Caco-2 (cell line): ENCODE data around the gene BCAM. TPM values are rescaled to one million over a fixed set of nuclear protein-coding genes. Genes with fewer than 3 reads are reported as not detected.

Source experiments
- BruUV-seq: library from RNA; stranded (reverse); fragments of 400-500 nt; replicated peaks from 2 replicates; lab custom pipeline; 2021; lab: Mats Ljungman, UMichigan
- CTCF ChIA-PET: fragments of 300-600 bp; sonication (Branson Sonifier 250); formaldehyde crosslinking; loops from one replicate; lab custom pipeline; 2022; ENCODE audit warnings: antibody characterized with exemption; lab: Charles Lee
- POLR2A ChIA-PET: fragments of 300-600 bp; sonication (Branson Sonifier 250); formaldehyde crosslinking; loops from one replicate; lab custom pipeline; 2022; ENCODE audit warnings: antibody characterized with exemption; lab: Charles Lee
- DNase-seq, 2 experiments: peaks; one replicate each; pipeline versions ENCODE4 v3.0.0 to v3.0.0-alpha.2; 2020 to 2022
- H3K27me3 ChIP-seq: replicated peaks from 2 replicates; pipeline ENCODE4 v1.6.0; 2011; ENCODE audit warnings: low read length; ENCODE audit not compliant: control insufficient read depth, insufficient read depth
- H3K36me3 ChIP-seq: 2 replicates; pipeline ENCODE4 v1.5.1; 2011; ENCODE audit warnings: low read length; ENCODE audit not compliant: control insufficient read depth, insufficient read depth
- H3K4me1 ChIP-seq: fragments of 250-450 bp; sonication (Bioruptor Pico); 2 replicates; pipeline ENCODE4 v1.5.1; 2020; ENCODE audit warnings: mild to moderate bottlenecking
- H3K4me3 ChIP-seq: 2 replicates; pipeline ENCODE4 v1.5.1; 2011; ENCODE audit warnings: low read depth, mild to moderate bottlenecking, control low read depth, low read length
- H3K9me3 ChIP-seq: fragments of 250-450 bp; sonication (Bioruptor Pico); 2 replicates; pipeline ENCODE4 v1.5.1; 2020; ENCODE audit warnings: mild to moderate bottlenecking, moderate library complexity
- H3K27ac Mint-ChIP-seq: one replicate; pipeline ENCODE4 v1.8.0; 2022; ENCODE audit warnings: mixed read lengths; ENCODE audit not compliant: unreplicated experiment
- H3K27me3 Mint-ChIP-seq: one replicate; pipeline ENCODE4 v1.8.0; 2022; ENCODE audit warnings: mixed read lengths; ENCODE audit not compliant: insufficient read depth, unreplicated experiment
- H3K36me3 Mint-ChIP-seq: one replicate; pipeline ENCODE4 v1.8.0; 2022; ENCODE audit warnings: mild to moderate bottlenecking, mixed read lengths; ENCODE audit not compliant: insufficient read depth, unreplicated experiment
- H3K4me1 Mint-ChIP-seq: one replicate; pipeline ENCODE4 v1.8.0; 2022; ENCODE audit warnings: low read depth, mixed read lengths; ENCODE audit not compliant: unreplicated experiment
- H3K4me3 Mint-ChIP-seq: one replicate; pipeline ENCODE4 v1.8.0; 2022; ENCODE audit warnings: mild to moderate bottlenecking, moderate library complexity, mixed read lengths; ENCODE audit not compliant: unreplicated experiment
- H3K9me3 Mint-ChIP-seq: one replicate; pipeline ENCODE4 v1.8.0; 2022; ENCODE audit warnings: mixed read lengths; ENCODE audit not compliant: unreplicated experiment
- intact Hi-C: fragments of 100-400 bp; cut with micrococcal nuclease; formaldehyde crosslinking; loops from one replicate; pipeline ENCODE4 v1.10.0; 2022; ENCODE audit not compliant: unreplicated experiment
- total RNA-seq: library from RNA; stranded (reverse); gene quantifications from 2 replicates; pipeline ENCODE4 v1.2.3, GENCODE V29; 2022
- TF ChIP-seq, protein P1 (sequence below), 2 experiments: fragments of 200-600 bp in 1 of 2; IDR thresholded peaks; 1 replicate in 1 of 2; 2 replicates in 1 of 2; pipeline versions ENCODE4 v1.5.1 to v1.8.0; 2011 to 2022; ENCODE audit warnings: antibody characterized with exemption in 1 of 2, control low read depth in 1 of 2, inconsistent platforms in 1 of 2, low read depth in 1 of 2, low read length in 1 of 2, mild to moderate bottlenecking in 1 of 2, moderate library complexity in 1 of 2; ENCODE audit not compliant: insufficient read depth in 1 of 2, severe bottlenecking in 1 of 2, unreplicated experiment in 1 of 2

The BCAM gene
- total RNA-seq, 1 experiment from 2014 or later, result 244 TPM

DNA sequence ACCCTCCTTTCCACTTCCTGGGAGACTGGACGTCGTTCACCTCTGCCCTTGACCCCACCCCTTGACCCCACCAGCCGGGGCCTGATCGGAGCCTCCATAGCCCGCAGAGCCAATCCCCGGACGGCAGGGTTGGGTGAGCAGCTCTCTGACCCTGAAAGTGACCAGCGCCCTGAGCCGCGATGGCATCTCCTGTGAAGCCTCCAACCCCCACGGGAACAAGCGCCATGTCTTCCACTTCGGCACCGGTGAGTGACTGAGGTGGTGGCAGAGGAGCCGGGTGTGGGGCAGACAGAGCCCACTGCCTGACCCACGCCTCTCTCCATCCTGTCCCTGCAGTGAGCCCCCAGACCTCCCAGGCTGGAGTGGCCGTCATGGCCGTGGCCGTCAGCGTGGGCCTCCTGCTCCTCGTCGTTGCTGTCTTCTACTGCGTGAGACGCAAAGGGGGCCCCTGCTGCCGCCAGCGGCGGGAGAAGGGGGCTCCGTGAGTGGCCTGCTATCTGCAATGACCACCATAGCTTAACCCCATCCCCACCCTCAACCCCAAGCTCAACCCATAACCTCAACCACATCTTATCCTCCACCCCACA lies 10.4 kb downstream of the BCAM start:
- Histone ChIP-seq H3K27me3 (no peaks in the 10 kb centered on the region), H3K4me1 (peaks cover 11% of the 10 kb centered on the region), H3K9me3 (no peaks in the 10 kb centered on the region), H3K4me3 (no peak overlapping the region), H3K36me3 (peaks cover 6% of the 10 kb centered on the region)
- Mint-ChIP-seq H3K36me3 (peaks cover 56% of the 10 kb centered on the region), H3K27me3 (no peaks in the 10 kb centered on the region), H3K9me3 (no peaks in the 10 kb centered on the region), H3K4me3 (no peak overlapping the region), H3K4me1 (peaks cover 32% of the 10 kb centered on the region), H3K27ac (no peak overlapping the region)
- no peak for DNase-seq
- POLR2A ChIA-PET, result no interaction called here
- TF ChIP-seq, protein P1, sequence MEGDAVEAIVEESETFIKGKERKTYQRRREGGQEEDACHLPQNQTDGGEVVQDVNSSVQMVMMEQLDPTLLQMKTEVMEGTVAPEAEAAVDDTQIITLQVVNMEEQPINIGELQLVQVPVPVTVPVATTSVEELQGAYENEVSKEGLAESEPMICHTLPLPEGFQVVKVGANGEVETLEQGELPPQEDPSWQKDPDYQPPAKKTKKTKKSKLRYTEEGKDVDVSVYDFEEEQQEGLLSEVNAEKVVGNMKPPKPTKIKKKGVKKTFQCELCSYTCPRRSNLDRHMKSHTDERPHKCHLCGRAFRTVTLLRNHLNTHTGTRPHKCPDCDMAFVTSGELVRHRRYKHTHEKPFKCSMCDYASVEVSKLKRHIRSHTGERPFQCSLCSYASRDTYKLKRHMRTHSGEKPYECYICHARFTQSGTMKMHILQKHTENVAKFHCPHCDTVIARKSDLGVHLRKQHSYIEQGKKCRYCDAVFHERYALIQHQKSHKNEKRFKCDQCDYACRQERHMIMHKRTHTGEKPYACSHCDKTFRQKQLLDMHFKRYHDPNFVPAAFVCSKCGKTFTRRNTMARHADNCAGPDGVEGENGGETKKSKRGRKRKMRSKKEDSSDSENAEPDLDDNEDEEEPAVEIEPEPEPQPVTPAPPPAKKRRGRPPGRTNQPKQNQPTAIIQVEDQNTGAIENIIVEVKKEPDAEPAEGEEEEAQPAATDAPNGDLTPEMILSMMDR (IDR thresholded peaks at IDR 0.05; ENCODE audit: insufficient read depth in 1 of 2, low read depth in 1 of 2, low read length in 1 of 2, severe bottlenecking in 1 of 2, unreplicated experiment in 1 of 2), result no peak
- intact Hi-C loops, result no loop called here
- CTCF ChIA-PET, result interaction anchor here (1.0 kb wide), 1 partner anchor 25 kb away, joined by 3 read pairs; no protein-coding TSS in a partner anchor
- BruUV-seq, result no TSS peak

DNA sequence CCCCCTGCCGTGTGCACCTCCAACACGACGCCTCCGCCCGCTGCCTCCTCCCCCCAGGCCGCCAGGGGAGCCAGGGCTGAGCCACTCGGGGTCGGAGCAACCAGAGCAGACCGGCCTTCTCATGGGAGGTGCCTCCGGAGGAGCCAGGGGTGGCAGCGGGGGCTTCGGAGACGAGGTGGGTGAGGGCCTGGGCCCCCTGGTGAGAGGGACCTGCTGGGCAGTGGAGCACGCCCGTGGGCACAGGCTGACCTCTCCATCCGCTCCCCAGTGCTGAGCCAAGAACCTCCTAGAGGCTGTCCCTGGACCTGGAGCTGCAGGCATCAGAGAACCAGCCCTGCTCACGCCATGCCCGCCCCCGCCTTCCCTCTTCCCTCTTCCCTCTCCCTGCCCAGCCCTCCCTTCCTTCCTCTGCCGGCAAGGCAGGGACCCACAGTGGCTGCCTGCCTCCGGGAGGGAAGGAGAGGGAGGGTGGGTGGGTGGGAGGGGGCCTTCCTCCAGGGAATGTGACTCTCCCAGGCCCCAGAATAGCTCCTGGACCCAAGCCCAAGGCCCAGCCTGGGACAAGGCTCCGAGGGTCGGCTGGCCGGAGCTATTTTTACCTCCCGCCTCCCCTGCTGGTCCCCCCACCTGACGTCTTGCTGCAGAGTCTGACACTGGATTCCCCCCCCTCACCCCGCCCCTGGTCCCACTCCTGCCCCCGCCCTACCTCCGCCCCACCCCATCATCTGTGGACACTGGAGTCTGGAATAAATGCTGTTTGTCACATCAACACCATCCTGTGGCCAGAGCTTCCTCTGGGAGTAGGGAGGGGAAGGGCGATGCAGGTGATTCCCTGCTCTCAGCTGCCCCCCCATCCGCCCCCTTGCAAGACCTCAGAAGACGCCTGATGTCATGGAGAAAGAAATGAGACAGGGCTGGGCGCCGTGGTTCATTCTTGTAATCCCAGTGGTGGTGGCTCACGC lies 12.0 kb downstream of the BCAM start:
- DNase-seq, result no peak
- intact Hi-C loops, result no loop called here
- no peak overlapping the region for H3K27ac Mint-ChIP-seq
- Histone ChIP-seq H3K27me3 (no peaks in the 10 kb centered on the region), H3K4me3 (no peak overlapping the region), H3K36me3 (peaks cover 5% of the 10 kb centered on the region; the same call in 1 of the 2 replicates), H3K4me1 (peaks cover 11% of the 10 kb centered on the region), H3K9me3 (no peaks in the 10 kb centered on the region)
- H3K4me3 Mint-ChIP-seq, result no peak overlapping the region
- POLR2A ChIA-PET, result interaction anchor here (0.6 to 0.7 kb wide), 2 partner anchors 12 to 279 kb away, joined by 3 to 6 read pairs; partner anchors contain the start of gene BCAM
- H3K36me3 Mint-ChIP-seq, result peaks cover 42% of the 10 kb centered on the region
- TF ChIP-seq, protein P1 (IDR thresholded peaks at IDR 0.05; ENCODE audit: insufficient read depth in 1 of 2, low read depth in 1 of 2, low read length in 1 of 2, severe bottlenecking in 1 of 2, unreplicated experiment in 1 of 2), result no peak
- peaks cover 24% of the 10 kb centered on the region for H3K4me1 Mint-ChIP-seq
- BruUV-seq, result no TSS peak
- CTCF ChIA-PET, result interaction anchor here (0.8 to 1.1 kb wide), 2 partner anchors 36 to 92 kb away, joined by 3 read pairs; no protein-coding TSS in a partner anchor
- no peaks in the 10 kb centered on the region for H3K9me3 Mint-ChIP-seq
- H3K27me3 Mint-ChIP-seq, result no peaks in the 10 kb centered on the region

DNA sequence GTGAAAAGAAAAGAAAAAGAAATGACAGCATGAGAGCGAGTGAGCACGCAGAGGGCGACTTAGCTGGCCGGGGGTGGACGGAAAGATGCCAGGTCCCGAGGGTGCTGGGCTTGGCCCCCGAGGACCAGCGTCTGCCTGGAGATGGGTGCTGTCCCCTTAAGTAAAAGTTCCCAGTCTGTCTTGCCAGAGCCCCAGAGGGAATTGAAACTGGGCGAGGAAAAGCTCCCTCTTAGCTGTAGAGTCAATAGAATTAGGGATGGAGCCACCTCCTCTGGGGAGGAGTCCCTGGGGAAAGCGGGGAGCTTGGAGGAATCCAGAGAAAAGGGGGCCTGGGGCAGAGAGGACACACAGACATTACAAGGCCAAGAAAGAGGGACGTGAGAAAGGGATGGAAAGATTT lies 13.3 kb downstream of the BCAM start:
- H3K36me3 Mint-ChIP-seq, result peaks cover 38% of the 10 kb centered on the region
- BruUV-seq, result no TSS peak
- no peak for DNase-seq
- H3K27ac Mint-ChIP-seq, result no peak overlapping the region
- peaks cover 5% of the 10 kb centered on the region; the same call in 1 of the 2 replicates for H3K36me3 ChIP-seq
- H3K4me1 ChIP-seq, result peaks cover 11% of the 10 kb centered on the region
- H3K9me3 ChIP-seq, result no peaks in the 10 kb centered on the region
- intact Hi-C loops, result no loop called here
- POLR2A ChIA-PET, result interaction anchor here (0.6 to 1.0 kb wide), 2 partner anchors 16 to 68 kb away, joined by 3 to 12 read pairs; partner anchors contain the start of gene TOMM40
- H3K27me3 Mint-ChIP-seq, result no peaks in the 10 kb centered on the region
- CTCF ChIA-PET, result no interaction called here
- H3K4me3 Mint-ChIP-seq, result no peak overlapping the region
- TF ChIP-seq, protein P1 (IDR thresholded peaks at IDR 0.05; ENCODE audit: insufficient read depth in 1 of 2, low read depth in 1 of 2, low read length in 1 of 2, severe bottlenecking in 1 of 2, unreplicated experiment in 1 of 2), result no peak
- H3K27me3 ChIP-seq, result no peaks in the 10 kb centered on the region
- H3K4me3 ChIP-seq, result no peak overlapping the region
- no peaks in the 10 kb centered on the region for H3K9me3 Mint-ChIP-seq
- peaks cover 21% of the 10 kb centered on the region for H3K4me1 Mint-ChIP-seq
